OCI-LY7 (cell line): ENCODE measurements around the gene RIMKLB. TPM values are rescaled to one million over a fixed set of nuclear protein-coding genes. Genes with fewer than 3 reads are reported as not detected.

Experiments used
- BruUV-seq: library from RNA; stranded (reverse); fragments of 400-500 nt; replicated peaks from 2 replicates; lab custom pipeline; 2021; lab: Mats Ljungman, UMichigan
- CTCF ChIA-PET: fragments of 300-600 bp; sonication (Branson Sonifier 250); formaldehyde crosslinking; loops from one replicate; lab custom pipeline; 2022; ENCODE audit warnings: antibody characterized with exemption; ENCODE audit not compliant: unreplicated experiment; lab: Charles Lee
- POLR2A ChIA-PET: fragments of 300-600 bp; sonication (Branson Sonifier 250); formaldehyde crosslinking; loops from one replicate; lab custom pipeline; 2022; ENCODE audit warnings: antibody characterized with exemption; lab: Charles Lee
- DNase-seq: peaks from one replicate; pipeline ENCODE4 v3.0.0-alpha.2; 2015; ENCODE audit warnings: low spot score
- H2AFZ ChIP-seq: fragments of 200-600 bp; sonication (generic), shearing (Covaris generic); 2 replicates; pipeline ENCODE4 v1.6.1; 2014; ENCODE audit warnings: mild to moderate bottlenecking, antibody characterized with exemption, low read length, moderate library complexity
- H3K27ac ChIP-seq: fragments of 200-600 bp; sonication (generic); 2 replicates; pipeline ENCODE4 v1.5.1; 2014; ENCODE audit warnings: mixed run types, low read depth, mild to moderate bottlenecking, moderate library complexity, low read length, inconsistent platforms; ENCODE audit not compliant: poor library complexity, severe bottlenecking
- H3K36me3 ChIP-seq: fragments of 200-600 bp; sonication (generic); 2 replicates; pipeline ENCODE4 v1.6.1; 2014; ENCODE audit warnings: mild to moderate bottlenecking, antibody characterized with exemption, low read length, moderate library complexity, mixed read lengths; ENCODE audit not compliant: insufficient read depth
- H3K4me1 ChIP-seq: fragments of 200-600 bp; sonication (generic); 2 replicates; pipeline ENCODE4 v1.5.1; 2014; ENCODE audit warnings: mild to moderate bottlenecking, low read length; ENCODE audit not compliant: insufficient read depth, poor library complexity, severe bottlenecking
- H3K4me2 ChIP-seq: fragments of 200-600 bp; sonication (generic); 2 replicates; pipeline ENCODE4 v1.6.1; 2014; ENCODE audit warnings: mild to moderate bottlenecking, low read length
- H3K4me3 ChIP-seq: fragments of 200-600 bp; sonication (generic); 2 replicates; pipeline ENCODE4 v1.5.1; 2014; ENCODE audit warnings: mild to moderate bottlenecking, low read depth, low read length; ENCODE audit not compliant: poor library complexity, severe bottlenecking
- H3K79me2 ChIP-seq: fragments of 200-600 bp; sonication (generic); 2 replicates; pipeline ENCODE4 v1.6.1; 2016; ENCODE audit warnings: low read depth, mild to moderate bottlenecking, low read length, moderate library complexity, mixed read lengths; ENCODE audit not compliant: insufficient read depth
- H3K9me2 ChIP-seq: fragments of 200-600 bp; sonication (generic); 2 replicates; pipeline ENCODE4 v1.6.1; 2016; ENCODE audit warnings: mild to moderate bottlenecking, low read length, mixed read lengths; ENCODE audit not compliant: insufficient read depth
- H3K9me3 ChIP-seq: fragments of 200-600 bp; sonication (generic); 2 replicates; pipeline ENCODE4 v1.6.1; 2014; ENCODE audit warnings: mild to moderate bottlenecking, mixed run types, low read length, mixed read lengths
- H4K20me1 ChIP-seq: fragments of 200-600 bp; sonication (generic); 2 replicates; pipeline ENCODE4 v1.6.1; 2014; ENCODE audit warnings: mild to moderate bottlenecking, antibody characterized with exemption, low read length, moderate library complexity, mixed read lengths; ENCODE audit not compliant: insufficient read depth
- EZH2phosphoT487 ChIP-seq: fragments of 200-600 bp; sonication (generic); IDR thresholded peaks from 2 replicates; pipeline ENCODE4 v1.6.1; 2018; ENCODE audit warnings: low read depth, borderline replicate concordance, mild to moderate bottlenecking, mixed run types, antibody characterized with exemption, low read length, moderate library complexity, mixed read lengths
- intact Hi-C: fragments of 100-400 bp; cut with micrococcal nuclease; formaldehyde crosslinking; loops from one replicate; pipeline ENCODE4 v1.10.0; 2022; ENCODE audit not compliant: unreplicated experiment
- total RNA-seq, 2 experiments: library from RNA; depleted of rRNA in 1 of 2; stranded (reverse); fragments of >200 nt in 1 of 2; shearing (Covaris generic) in 1 of 2; gene quantifications; 2 replicates each; pipeline ENCODE4 v1.2.3, GENCODE V29; 2014 to 2022
- TF ChIP-seq, protein P1 (sequence below): fragments of 200-600 bp; sonication (generic); conservative IDR thresholded peaks from 2 replicates; pipeline ENCODE4 v1.5.1; 2014; ENCODE audit warnings: mild to moderate bottlenecking, antibody characterized with exemption, low read length, moderate library complexity, mixed read lengths

RIMKLB gene
- total RNA-seq, 2 experiments from 2014 or later, result 84.6 to 109 TPM

DNA sequence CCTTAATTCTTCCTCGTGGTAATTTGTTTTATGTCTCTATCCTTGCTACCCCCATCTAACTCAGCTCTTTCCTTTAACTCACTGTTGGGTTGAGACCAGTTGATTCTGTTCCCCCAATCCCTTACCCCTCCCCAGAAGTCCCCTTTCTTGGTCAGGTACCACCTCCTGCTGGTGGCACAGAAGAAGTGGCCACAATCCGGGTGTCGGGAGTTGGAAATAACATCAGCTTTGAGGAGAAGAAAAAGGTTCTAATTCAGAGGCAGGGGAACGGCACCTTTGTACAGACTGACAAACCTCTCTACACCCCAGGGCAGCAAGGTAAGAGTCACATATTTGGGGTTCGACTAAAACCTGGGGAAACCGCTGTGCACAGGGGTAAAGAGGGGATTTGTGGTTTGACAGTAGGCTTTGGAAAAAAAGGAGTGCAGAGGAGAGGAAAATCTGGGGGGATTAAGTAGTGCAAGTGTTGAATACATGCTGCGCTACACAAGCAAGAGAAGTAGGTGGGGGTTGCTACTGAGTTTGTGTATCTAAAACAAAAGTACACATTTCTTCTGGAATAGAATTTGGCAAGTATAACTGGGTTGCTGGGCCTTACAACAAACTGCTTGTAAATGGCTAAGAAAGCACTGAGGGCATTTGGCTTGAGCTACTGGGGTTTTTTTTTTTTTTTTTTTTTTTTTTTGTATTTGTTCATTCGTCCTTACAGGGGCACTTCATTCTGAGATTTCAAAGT lies 125.9 kb downstream of the RIMKLB start:
- H2AFZ ChIP-seq, result peak overlapping the region; percentile 62; the same call in 1 of the 2 replicates
- no peak overlapping the region for H3K27ac ChIP-seq
- H3K4me3 ChIP-seq, result no peak overlapping the region
- CTCF ChIA-PET, result no interaction called here
- H3K9me3 ChIP-seq, result 0 out of 2 replicates have a peak, but pooled peaks cover 6% of the 10 kb centered on the region
- intact Hi-C loops, result loop anchor here (1.0 to 5.0 kb wide), 2 partner anchors 141 to 281 kb away; partner anchors contain the start of gene CLEC4E
- TF ChIP-seq, protein P1, sequence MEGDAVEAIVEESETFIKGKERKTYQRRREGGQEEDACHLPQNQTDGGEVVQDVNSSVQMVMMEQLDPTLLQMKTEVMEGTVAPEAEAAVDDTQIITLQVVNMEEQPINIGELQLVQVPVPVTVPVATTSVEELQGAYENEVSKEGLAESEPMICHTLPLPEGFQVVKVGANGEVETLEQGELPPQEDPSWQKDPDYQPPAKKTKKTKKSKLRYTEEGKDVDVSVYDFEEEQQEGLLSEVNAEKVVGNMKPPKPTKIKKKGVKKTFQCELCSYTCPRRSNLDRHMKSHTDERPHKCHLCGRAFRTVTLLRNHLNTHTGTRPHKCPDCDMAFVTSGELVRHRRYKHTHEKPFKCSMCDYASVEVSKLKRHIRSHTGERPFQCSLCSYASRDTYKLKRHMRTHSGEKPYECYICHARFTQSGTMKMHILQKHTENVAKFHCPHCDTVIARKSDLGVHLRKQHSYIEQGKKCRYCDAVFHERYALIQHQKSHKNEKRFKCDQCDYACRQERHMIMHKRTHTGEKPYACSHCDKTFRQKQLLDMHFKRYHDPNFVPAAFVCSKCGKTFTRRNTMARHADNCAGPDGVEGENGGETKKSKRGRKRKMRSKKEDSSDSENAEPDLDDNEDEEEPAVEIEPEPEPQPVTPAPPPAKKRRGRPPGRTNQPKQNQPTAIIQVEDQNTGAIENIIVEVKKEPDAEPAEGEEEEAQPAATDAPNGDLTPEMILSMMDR, result peak; percentile 94
- no peak for TF ChIP-seq EZH2phosphoT487
- H3K4me1 ChIP-seq, result peaks cover 14% of the 10 kb centered on the region
- no peaks in the 10 kb centered on the region for H3K9me2 ChIP-seq
- H3K36me3 ChIP-seq, result no peaks in the 10 kb centered on the region
- no peaks in the 10 kb centered on the region for H3K79me2 ChIP-seq
- no peak overlapping the region for H3K4me2 ChIP-seq
- no TSS peak for BruUV-seq
- no peaks in the 10 kb centered on the region for H4K20me1 ChIP-seq
- DNase-seq, result peak; percentile 66
- POLR2A ChIA-PET, result no interaction called here

DNA sequence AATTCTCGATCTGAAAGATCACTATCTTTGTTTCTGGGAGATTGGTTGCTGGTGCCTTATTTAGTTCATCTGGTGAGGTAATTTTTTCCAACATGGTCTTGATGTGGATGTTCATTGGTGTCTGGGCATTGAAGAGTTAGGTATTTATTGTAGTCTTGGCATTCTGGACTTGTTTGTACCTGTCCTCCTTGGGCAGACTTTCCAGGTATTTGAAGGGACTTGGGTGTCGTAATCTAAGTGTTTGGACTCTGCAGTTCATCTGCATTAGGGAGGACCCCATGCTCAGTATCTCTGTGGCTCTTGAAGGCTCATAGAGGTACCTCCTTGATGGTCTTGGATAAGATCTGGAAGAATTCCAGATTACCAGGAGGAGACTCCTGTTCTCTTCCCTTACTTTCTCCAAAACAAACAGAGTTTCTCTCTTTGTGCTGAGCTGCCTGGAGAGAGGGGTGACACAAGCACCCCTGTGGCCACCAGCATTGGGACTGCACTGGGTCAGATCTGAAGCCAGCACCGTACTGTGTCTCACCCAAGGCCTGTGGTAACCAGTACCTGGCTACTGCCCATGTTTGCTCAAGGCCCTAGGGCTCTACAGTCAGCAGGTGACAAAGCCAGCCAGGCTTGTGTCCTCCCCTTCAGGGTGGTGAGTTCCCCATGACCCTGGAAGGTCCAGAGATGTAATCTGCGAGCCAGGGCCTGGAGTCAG lies 129.9 kb downstream of the RIMKLB start:
- H2AFZ ChIP-seq, result no peak overlapping the region
- no peak overlapping the region for H3K4me2 ChIP-seq
- H4K20me1 ChIP-seq, result no peaks in the 10 kb centered on the region
- H3K9me2 ChIP-seq, result no peaks in the 10 kb centered on the region
- no TSS peak for BruUV-seq
- ChIA-PET POLR2A (no interaction called here), CTCF (no interaction called here)
- no peak overlapping the region for H3K4me3 ChIP-seq
- intact Hi-C loops, result no loop called here
- peaks cover 31% of the 10 kb centered on the region for H3K4me1 ChIP-seq
- H3K9me3 ChIP-seq, result 0 out of 2 replicates have a peak, but pooled peaks cover 6% of the 10 kb centered on the region
- H3K36me3 ChIP-seq, result no peaks in the 10 kb centered on the region
- no peaks in the 10 kb centered on the region for H3K79me2 ChIP-seq
- TF ChIP-seq EZH2phosphoT487, result no peak
- TF ChIP-seq, protein P1, result no peak
- H3K27ac ChIP-seq, result no peak overlapping the region
- no peak for DNase-seq
